Measurements from ENCODE around the gene SMARCB1.

DNA sequence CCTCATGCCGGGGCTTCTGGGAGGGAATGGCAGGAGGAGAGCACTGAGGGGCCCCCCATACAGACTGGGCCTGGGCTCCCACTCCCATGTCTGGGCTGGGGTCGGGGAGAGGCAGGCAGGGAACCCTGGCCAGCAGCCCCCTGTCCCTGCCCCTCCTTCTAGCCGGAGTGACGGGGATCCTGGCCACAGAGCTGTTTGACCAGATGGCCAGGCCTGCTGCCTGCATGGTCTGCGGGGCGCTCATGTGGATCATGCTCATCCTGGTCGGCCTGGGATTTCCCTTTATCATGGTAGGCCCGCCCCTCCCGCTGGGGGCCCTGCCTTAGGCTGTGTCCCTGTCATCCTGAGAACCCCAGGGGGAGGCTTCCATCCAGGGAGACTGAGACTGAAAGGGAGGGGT, 97.4 kb downstream of the SMARCB1 start:
- TF ChIP-seq, protein P1, sequence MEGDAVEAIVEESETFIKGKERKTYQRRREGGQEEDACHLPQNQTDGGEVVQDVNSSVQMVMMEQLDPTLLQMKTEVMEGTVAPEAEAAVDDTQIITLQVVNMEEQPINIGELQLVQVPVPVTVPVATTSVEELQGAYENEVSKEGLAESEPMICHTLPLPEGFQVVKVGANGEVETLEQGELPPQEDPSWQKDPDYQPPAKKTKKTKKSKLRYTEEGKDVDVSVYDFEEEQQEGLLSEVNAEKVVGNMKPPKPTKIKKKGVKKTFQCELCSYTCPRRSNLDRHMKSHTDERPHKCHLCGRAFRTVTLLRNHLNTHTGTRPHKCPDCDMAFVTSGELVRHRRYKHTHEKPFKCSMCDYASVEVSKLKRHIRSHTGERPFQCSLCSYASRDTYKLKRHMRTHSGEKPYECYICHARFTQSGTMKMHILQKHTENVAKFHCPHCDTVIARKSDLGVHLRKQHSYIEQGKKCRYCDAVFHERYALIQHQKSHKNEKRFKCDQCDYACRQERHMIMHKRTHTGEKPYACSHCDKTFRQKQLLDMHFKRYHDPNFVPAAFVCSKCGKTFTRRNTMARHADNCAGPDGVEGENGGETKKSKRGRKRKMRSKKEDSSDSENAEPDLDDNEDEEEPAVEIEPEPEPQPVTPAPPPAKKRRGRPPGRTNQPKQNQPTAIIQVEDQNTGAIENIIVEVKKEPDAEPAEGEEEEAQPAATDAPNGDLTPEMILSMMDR (conservative IDR thresholded peaks at IDR 0.05; ENCODE audit: low read depth in 2 of 2), result no peak
- TF ChIP-seq POLR2AphosphoS5 (IDR thresholded peaks at IDR 0.05; ENCODE audit: low read depth), result no peak
- TF ChIP-seq EZH2 (IDR thresholded peaks at IDR 0.05; ENCODE audit: low read depth, unreplicated experiment), result no peak
- no peak for TF ChIP-seq CREB1 (CRISPR knock-in tag; IDR thresholded peaks at IDR 0.05; ENCODE audit: low read depth)
- TF ChIP-seq EZH2phosphoT487 (IDR thresholded peaks at IDR 0.05; ENCODE audit: unreplicated experiment), result no peak
- TF ChIP-seq, protein P2, sequence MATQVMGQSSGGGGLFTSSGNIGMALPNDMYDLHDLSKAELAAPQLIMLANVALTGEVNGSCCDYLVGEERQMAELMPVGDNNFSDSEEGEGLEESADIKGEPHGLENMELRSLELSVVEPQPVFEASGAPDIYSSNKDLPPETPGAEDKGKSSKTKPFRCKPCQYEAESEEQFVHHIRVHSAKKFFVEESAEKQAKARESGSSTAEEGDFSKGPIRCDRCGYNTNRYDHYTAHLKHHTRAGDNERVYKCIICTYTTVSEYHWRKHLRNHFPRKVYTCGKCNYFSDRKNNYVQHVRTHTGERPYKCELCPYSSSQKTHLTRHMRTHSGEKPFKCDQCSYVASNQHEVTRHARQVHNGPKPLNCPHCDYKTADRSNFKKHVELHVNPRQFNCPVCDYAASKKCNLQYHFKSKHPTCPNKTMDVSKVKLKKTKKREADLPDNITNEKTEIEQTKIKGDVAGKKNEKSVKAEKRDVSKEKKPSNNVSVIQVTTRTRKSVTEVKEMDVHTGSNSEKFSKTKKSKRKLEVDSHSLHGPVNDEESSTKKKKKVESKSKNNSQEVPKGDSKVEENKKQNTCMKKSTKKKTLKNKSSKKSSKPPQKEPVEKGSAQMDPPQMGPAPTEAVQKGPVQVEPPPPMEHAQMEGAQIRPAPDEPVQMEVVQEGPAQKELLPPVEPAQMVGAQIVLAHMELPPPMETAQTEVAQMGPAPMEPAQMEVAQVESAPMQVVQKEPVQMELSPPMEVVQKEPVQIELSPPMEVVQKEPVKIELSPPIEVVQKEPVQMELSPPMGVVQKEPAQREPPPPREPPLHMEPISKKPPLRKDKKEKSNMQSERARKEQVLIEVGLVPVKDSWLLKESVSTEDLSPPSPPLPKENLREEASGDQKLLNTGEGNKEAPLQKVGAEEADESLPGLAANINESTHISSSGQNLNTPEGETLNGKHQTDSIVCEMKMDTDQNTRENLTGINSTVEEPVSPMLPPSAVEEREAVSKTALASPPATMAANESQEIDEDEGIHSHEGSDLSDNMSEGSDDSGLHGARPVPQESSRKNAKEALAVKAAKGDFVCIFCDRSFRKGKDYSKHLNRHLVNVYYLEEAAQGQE (IDR thresholded peaks at IDR 0.05; ENCODE audit: unreplicated experiment), result no peak
- TF ChIP-seq STAT1 (IDR thresholded peaks at IDR 0.05; ENCODE audit: unreplicated experiment), result no peak
- no peak for TF ChIP-seq JUNB (IDR thresholded peaks at IDR 0.05; ENCODE audit: unreplicated experiment)
- TF ChIP-seq, protein P3, sequence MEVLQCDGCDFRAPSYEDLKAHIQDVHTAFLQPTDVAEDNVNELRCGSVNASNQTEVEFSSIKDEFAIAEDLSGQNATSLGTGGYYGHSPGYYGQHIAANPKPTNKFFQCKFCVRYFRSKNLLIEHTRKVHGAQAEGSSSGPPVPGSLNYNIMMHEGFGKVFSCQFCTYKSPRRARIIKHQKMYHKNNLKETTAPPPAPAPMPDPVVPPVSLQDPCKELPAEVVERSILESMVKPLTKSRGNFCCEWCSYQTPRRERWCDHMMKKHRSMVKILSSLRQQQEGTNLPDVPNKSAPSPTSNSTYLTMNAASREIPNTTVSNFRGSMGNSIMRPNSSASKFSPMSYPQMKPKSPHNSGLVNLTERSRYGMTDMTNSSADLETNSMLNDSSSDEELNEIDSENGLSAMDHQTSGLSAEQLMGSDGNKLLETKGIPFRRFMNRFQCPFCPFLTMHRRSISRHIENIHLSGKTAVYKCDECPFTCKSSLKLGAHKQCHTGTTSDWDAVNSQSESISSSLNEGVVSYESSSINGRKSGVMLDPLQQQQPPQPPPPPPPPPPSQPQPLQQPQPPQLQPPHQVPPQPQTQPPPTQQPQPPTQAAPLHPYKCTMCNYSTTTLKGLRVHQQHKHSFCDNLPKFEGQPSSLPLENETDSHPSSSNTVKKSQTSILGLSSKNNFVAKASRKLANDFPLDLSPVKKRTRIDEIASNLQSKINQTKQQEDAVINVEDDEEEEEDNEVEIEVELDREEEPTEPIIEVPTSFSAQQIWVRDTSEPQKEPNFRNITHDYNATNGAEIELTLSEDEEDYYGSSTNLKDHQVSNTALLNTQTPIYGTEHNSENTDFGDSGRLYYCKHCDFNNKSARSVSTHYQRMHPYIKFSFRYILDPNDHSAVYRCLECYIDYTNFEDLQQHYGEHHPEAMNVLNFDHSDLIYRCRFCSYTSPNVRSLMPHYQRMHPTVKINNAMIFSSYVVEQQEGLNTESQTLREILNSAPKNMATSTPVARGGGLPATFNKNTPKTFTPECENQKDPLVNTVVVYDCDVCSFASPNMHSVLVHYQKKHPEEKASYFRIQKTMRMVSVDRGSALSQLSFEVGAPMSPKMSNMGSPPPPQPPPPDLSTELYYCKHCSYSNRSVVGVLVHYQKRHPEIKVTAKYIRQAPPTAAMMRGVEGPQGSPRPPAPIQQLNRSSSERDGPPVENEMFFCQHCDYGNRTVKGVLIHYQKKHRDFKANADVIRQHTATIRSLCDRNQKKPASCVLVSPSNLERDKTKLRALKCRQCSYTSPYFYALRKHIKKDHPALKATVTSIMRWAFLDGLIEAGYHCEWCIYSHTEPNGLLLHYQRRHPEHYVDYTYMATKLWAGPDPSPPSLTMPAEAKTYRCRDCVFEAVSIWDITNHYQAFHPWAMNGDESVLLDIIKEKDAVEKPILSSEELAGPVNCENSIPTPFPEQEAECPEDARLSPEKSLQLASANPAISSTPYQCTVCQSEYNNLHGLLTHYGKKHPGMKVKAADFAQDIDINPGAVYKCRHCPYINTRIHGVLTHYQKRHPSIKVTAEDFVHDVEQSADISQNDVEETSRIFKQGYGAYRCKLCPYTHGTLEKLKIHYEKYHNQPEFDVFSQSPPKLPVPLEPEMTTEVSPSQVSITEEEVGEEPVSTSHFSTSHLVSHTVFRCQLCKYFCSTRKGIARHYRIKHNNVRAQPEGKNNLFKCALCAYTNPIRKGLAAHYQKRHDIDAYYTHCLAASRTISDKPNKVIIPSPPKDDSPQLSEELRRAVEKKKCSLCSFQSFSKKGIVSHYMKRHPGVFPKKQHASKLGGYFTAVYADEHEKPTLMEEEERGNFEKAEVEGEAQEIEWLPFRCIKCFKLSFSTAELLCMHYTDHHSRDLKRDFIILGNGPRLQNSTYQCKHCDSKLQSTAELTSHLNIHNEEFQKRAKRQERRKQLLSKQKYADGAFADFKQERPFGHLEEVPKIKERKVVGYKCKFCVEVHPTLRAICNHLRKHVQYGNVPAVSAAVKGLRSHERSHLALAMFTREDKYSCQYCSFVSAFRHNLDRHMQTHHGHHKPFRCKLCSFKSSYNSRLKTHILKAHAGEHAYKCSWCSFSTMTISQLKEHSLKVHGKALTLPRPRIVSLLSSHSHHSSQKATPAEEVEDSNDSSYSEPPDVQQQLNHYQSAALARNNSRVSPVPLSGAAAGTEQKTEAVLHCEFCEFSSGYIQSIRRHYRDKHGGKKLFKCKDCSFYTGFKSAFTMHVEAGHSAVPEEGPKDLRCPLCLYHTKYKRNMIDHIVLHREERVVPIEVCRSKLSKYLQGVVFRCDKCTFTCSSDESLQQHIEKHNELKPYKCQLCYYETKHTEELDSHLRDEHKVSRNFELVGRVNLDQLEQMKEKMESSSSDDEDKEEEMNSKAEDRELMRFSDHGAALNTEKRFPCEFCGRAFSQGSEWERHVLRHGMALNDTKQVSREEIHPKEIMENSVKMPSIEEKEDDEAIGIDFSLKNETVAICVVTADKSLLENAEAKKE (CRISPR knock-in tag; IDR thresholded peaks at IDR 0.05), result no peak
- no peak for TF ChIP-seq ZNF114 (CRISPR knock-in tag; IDR thresholded peaks at IDR 0.05)
- no peak for TF ChIP-seq ZNF331 (CRISPR knock-in tag; IDR thresholded peaks at IDR 0.05; ENCODE audit: low read depth)
- TF ChIP-seq, protein P4, sequence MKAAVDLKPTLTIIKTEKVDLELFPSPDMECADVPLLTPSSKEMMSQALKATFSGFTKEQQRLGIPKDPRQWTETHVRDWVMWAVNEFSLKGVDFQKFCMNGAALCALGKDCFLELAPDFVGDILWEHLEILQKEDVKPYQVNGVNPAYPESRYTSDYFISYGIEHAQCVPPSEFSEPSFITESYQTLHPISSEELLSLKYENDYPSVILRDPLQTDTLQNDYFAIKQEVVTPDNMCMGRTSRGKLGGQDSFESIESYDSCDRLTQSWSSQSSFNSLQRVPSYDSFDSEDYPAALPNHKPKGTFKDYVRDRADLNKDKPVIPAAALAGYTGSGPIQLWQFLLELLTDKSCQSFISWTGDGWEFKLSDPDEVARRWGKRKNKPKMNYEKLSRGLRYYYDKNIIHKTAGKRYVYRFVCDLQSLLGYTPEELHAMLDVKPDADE (IDR thresholded peaks at IDR 0.05), result no peak

Measured in GM23338 (cell line).